ENCODE results near the gene LGALS7B. TPM values are rescaled to one million over a fixed set of nuclear protein-coding genes. Genes with fewer than 3 reads are reported as not detected.
"Not testable (repeated sequence)": the region's sequence is repeated elsewhere in the genome, so short reads cannot be mapped to it uniquely, and the experiment has no call there.

Gene LGALS7B
- total RNA-seq, 1 donor from 2014 or later: not detected

- DNase-seq (ENCODE audit: extremely low read depth, low read depth, low spot score): no peak
These were observed 27.2 kb downstream of the LGALS7B start for GRCh38 chr19:38816131-38816750.

- DNase-seq (ENCODE audit: extremely low read depth, low read depth, low spot score): no peak
These were observed 28.1 kb downstream of the LGALS7B start for GRCh38 chr19:38817081-38817480.

- no peak for DNase-seq (ENCODE audit: extremely low read depth, low read depth, low spot score)
These were observed 30.4 kb downstream of the LGALS7B start for GRCh38 chr19:38819231-38819920.

- DNase-seq (ENCODE audit: extremely low read depth, low read depth, low spot score): not testable (repeated sequence)
These were observed 32.3 kb downstream of the LGALS7B start for GRCh38 chr19:38821230-38821825.

GRCh38 chr19:38825936-38826335 lies 36.9 kb downstream of the LGALS7B start:
- DNase-seq (ENCODE audit: extremely low read depth, low read depth, low spot score): not testable (repeated sequence)

GRCh38 chr19:38826856-38827551 lies 38.0 kb downstream of the LGALS7B start:
- DNase-seq (ENCODE audit: extremely low read depth, low read depth, low spot score): no peak

- not testable (repeated sequence) for DNase-seq (ENCODE audit: extremely low read depth, low read depth, low spot score)
These were observed 40.2 kb downstream of the LGALS7B start for GRCh38 chr19:38829203-38829602.

GRCh38 chr19:38830039-38830733 lies 41.2 kb downstream of the LGALS7B start:
- no peak for DNase-seq (ENCODE audit: extremely low read depth, low read depth, low spot score)

GRCh38 chr19:38831142-38831605 lies 42.2 kb downstream of the LGALS7B start:
- no peak for DNase-seq (ENCODE audit: extremely low read depth, low read depth, low spot score)

- no peak for DNase-seq (ENCODE audit: extremely low read depth, low read depth, low spot score)
These were observed 44.1 kb downstream of the LGALS7B start for GRCh38 chr19:38833092-38833425.

GRCh38 chr19:38834104-38834490 lies 45.1 kb downstream of the LGALS7B start:
- no peak for DNase-seq (ENCODE audit: extremely low read depth, low read depth, low spot score)

- no peak for DNase-seq (ENCODE audit: extremely low read depth, low read depth, low spot score)
These were observed 45.6 kb downstream of the LGALS7B start for GRCh38 chr19:38834590-38834989.

- DNase-seq (ENCODE audit: extremely low read depth, low read depth, low spot score): no peak
These were observed 47.4 kb downstream of the LGALS7B start for GRCh38 chr19:38836159-38836982.

- no peak for DNase-seq (ENCODE audit: extremely low read depth, low read depth, low spot score)
These were observed 48.1 kb downstream of the LGALS7B start for GRCh38 chr19:38836983-38837626.

- no peak for DNase-seq (ENCODE audit: extremely low read depth, low read depth, low spot score)
These were observed 48.7 kb downstream of the LGALS7B start for GRCh38 chr19:38837656-38838121.

GRCh38 chr19:38838208-38838985 lies 49.4 kb downstream of the LGALS7B start:
- no peak for DNase-seq (ENCODE audit: extremely low read depth, low read depth, low spot score)

- DNase-seq (ENCODE audit: extremely low read depth, low read depth, low spot score): no peak
These were observed 50.2 kb downstream of the LGALS7B start for GRCh38 chr19:38838986-38839761.

Data from glomerular endothelial cell (primary cell).